NCI-H524 treated with DMSO at 0.1 percent for 48 hours (cell line): ENCODE measurements around the gene HPGDS.
"Not testable (repeated sequence)": the region's sequence is repeated elsewhere in the genome, so short reads cannot be mapped to it uniquely, and the experiment has no call there.

Experiments
- DNase-seq: peaks from one replicate; lab custom pipeline; 2025; lab: John Stamatoyannopoulos, UW

Gene HPGDS

GRCh38 chr4:94319927-94320326, 22.7 kb downstream of the HPGDS start:
- not testable (repeated sequence) for DNase-seq

DNA sequence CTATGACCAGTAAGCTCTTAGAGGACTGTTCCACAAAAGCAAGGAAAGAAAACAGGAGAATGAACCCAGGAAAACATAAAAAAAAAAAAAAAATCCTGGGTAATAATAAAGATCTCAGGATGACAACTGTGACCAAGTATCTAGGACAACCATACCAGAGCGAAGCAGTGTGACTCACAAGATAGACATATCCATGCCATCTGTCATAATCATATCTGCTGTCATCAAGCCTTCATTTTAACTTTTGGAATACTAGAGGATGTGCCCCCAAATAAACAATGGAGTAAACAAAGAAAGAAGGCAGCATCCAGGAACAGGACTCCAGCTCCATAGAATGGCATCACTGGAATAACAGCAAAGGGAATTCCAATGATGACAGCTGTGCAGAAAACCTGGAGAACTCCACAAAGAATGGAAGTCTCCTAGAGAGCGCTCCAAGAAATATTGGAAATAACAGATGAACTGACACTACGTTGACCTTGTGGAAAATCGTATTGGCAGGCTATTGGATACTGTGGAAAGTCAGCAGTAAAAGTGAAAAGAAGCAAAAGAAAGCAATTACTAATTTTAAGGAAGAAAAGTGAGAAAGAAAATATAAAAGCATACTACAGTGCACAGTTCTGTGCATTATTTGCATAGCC, 35.3 kb downstream of the HPGDS start:
- no peak for DNase-seq

DNA sequence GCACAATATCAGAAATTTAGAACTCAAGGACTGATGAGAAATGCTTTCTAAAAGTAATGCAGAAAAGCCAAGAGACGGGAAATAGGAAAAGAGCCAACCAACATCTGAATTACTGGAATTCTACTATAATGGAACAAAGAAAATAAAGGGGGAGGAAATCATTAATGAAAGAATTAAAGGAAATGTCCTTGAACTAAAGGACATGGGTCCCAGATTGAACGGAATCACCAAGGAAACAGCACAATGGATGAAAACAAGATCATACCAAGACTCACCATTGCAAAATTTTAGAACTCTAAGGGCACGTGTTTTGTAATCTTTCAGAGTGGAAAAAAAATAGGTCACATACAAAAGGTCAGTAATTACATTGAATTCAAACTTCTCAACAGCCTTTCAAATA, 35.9 kb downstream of the HPGDS start:
- no peak for DNase-seq

DNA sequence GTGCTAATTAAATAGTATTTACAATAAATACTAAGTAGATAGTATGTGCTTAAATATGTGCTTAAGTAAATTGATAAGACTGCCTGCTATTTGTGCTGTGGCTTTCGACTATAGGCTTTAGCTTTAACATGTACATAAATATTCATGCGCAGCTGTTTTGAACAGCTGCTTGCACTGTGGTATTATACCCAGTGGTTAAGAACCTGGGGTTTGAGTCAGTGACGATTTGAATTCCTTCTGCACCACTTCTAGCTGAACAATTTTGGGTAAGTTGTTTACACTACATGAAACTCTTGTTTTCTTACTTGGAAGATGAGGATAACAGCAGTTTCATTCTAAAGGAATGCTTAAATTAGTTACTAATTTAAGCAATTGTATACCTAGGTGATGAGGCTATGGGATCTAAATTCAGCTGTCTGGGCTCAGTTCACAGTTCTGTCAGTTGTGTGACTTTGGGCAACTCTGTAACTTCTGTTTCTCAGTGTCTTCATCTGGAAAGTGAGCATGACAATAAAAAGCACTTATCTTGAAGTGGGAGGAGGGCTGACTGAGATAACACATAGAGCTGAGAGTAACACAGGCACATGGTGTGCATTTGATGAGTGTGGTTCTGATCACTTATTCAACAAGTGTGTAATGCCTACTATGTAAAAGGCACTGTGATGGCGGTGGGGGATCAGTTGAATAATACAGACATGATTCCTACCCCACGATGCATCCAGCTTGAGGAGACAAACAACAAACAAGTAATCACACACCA, 37.0 kb downstream of the HPGDS start:
- no peak for DNase-seq

- no peak for DNase-seq
These were observed 38.2 kb downstream of the HPGDS start for GRCh38 chr4:94304365-94304971.

DNA sequence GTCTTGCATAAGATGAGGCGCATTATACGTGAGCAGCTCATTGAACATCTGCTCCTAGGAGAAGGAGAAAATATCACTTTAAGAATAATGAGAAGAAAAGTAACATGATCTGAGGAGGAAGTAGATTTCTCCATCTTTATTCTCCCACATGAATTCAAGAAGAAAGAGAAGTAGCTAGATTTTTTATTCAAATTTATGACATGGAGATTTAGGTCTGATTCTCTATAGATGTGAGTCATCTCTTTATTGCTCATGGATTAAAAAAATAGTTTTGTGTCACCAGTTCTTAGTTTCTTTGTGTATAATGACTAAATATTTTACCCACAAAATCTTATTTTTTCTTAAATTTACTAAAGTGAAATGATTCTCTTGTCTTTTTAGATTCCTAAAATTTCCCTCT, 40.4 kb downstream of the HPGDS start:
- no peak for DNase-seq

GRCh38 chr4:94298725-94299252, 43.8 kb downstream of the HPGDS start:
- DNase-seq, result no peak

- DNase-seq, result not testable (repeated sequence)
These were observed 47.2 kb downstream of the HPGDS start for GRCh38 chr4:94295473-94295872.

DNA sequence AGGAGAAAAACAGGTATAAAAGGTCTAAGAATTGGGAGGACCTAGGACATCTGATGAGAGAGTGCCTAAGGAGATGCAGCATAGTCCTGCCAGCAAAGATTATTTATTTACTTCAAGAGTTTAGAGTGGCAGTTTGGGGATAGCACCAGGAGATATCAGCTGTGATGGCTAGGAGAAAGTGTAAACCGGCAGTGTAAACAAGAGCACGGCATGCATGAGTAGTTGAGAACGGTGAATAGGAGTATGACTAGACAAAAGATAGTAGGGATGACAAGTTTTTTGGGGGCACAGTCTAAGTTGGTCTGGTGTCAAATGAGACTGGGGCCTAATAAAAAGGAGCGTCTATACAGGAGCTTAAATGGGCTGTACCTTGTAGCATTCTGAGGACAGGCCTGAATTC, 48.7 kb downstream of the HPGDS start:
- not testable (repeated sequence) for DNase-seq

GRCh38 chr4:94290245-94290644, 52.4 kb downstream of the HPGDS start:
- DNase-seq, result no peak

DNA sequence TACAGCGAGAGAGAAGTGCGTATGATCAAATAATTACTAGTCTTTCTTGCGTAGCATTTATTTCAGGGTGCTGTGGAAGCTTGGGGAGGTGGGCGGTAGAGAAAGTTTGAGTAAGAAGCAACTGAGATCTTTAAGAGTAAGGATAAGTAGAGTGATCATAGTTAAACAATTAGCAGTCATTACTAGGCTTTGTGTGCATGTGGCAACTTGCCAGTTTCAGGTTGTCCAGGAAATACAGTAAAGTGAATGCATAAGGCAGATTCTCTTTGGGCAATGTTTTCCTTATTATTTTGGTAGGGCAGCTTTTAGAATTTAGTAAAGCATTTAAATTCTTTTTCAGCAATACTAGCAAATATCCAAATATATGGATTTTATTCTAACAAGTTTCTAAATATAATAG, 57.0 kb downstream of the HPGDS start:
- DNase-seq, result no peak

- no peak for DNase-seq
These were observed 57.7 kb downstream of the HPGDS start for GRCh38 chr4:94284889-94285288.

- no peak for DNase-seq
These were observed 63.9 kb downstream of the HPGDS start for GRCh38 chr4:94278781-94279180.

DNA sequence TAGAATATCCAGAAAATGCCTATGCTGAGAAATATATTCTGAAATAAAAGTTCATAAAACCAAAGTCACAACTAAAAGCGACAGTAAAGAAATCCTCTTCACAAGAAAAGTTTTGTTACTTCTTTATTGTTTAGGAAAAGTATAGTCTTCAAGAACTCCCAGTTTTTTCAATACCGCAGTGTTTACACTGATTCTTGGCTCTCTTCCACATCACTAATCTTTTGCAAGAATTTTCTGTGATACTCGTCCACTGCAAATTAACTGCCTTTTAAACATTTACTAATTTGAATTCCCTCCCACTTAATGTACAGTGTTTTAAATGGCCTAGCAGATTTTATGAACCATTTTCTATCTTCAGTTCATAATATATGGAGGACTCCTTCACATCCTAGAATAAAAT, 65.1 kb downstream of the HPGDS start:
- no peak for DNase-seq

DNA sequence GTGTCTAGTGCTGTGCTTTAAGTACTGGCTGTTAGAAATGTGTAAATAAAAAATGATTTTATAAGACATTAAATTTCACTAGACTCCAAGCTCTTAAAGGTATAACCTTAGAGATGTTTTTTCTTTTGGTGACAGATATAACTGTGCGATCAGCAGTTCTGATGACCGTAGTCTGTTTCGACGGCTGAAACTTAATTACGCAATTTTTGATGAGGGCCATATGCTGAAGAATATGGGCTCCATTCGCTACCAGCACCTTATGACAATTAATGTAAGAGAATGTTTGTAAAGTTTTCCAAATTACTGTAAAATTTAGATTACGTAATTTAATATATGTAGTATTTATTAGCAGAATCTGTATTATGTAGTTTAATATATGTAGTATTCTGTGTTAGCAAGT, 66.4 kb downstream of the HPGDS start:
- DNase-seq, result no peak

DNA sequence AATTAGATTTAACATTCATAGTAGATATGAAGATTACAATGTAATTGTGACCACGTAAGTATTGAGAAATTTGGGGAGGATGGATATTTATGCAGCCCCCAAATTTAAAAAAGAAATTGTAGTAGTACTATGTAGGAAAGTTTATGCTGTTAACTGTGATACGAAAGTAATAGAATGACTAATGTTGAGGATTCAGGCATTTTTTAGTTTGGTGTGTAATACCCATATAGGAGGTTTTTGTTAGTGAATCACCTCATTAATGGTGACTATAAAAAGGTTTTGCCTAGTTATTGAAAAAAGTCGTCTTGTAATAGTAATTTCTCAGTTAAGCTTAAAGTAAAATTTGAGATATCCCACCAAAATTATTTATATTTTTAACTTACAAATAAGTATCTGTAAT, 67.7 kb downstream of the HPGDS start:
- DNase-seq, result no peak

DNA sequence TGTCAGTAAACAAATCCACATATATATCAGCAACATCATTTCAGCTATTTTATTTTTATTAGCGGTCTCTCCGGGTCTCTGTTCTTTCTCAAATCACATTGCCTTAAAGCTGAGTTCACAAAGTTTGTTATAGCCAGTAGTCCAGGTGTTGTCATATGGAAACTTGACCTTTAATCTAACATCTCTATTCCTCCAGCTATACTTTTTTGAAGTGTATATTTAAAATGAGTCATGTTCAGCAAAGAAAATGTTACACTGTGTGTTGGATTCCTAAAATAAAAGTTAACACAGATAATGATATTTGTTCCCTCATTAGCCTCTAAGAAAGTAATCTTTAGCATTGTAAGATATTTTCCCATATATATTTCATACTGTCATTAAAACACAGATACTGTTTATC, 71.4 kb downstream of the HPGDS start:
- DNase-seq, result no peak

DNA sequence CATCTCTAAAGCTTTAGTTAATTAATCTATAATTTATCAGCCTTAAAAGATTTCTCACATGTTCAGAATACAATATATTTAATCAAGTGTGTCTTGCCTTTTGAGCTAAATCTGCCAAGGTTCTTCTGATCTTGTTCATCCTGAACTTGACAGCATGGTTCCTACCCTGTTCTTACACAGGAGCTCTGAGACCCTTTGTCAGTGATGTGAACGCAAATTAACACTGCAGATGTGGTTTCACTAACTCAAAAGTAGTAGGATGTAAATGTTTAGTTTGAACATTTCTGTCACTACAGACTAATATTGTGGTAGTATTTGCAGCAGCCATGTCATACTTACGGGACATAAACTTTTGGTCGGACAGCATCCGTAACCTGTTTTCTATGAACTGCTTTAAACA, 75.6 kb downstream of the HPGDS start:
- no peak for DNase-seq

- DNase-seq, result no peak
These were observed 80.2 kb downstream of the HPGDS start for GRCh38 chr4:94262163-94263016.

DNA sequence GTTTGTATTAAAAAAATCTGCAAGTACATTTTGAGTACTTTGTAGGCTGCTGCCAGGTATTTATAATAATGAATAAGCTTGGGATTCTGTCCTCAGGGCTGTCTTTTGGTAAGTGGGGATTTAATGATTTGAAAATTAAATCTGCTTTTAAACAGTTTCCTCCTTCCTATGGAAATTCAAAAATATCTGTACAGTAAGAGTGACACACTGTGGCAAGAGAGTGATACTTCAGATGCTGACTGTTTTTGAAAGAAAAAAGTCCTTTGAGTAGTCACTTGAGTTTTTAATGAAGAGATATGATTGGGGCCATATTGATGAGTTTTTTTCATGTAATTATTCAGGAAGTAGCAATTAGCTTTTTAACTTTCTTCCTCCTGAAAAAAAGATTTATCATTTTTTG, 85.8 kb downstream of the HPGDS start:
- DNase-seq, result no peak

- no peak for DNase-seq
These were observed 86.4 kb downstream of the HPGDS start for GRCh38 chr4:94256144-94256783.

DNA sequence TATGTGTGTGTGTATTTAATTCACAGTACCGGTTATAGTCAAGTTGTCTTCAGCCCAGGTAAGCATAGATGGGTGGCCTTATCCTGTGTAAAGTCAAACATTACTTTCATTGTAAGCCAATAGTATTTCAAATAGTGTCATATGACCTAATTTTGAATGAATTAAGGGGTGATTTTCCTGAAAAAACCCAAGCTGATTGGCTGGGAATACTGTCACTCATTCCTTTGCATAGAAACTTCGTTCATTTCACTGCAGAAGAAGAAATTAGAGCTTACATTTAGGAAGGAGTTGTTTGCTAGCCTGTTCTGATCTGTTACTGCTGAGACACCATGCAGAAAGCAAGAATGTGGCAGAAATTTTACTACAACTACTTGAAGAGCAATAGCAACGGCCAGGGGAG, 89.6 kb downstream of the HPGDS start:
- DNase-seq, result no peak
